PFSK-1 (cell line): ENCODE results near the gene KCTD1.

ENCODE experiments used
- FOXP2 ChIP-seq: optimal IDR thresholded peaks from 2 replicates; pipeline ENCODE3; 2011; ENCODE audit warnings: borderline replicate concordance, control low read depth, inconsistent platforms; ENCODE audit not compliant: insufficient read depth; ENCODE audit errors: extremely low read length, extremely low read depth
- POLR2AphosphoS5 ChIP-seq: IDR thresholded peaks from 2 replicates; pipeline ENCODE4 v1.6.1; 2012; ENCODE audit warnings: low read depth, mild to moderate bottlenecking, control low read depth, low read length, moderate library complexity
- REST ChIP-seq, 2 experiments: IDR thresholded peaks; 2 replicates each; pipeline versions ENCODE4 v1.6.1 to v1.8.0; 2011 to 2012; ENCODE audit warnings: low read depth in 2 of 2, low read length in 2 of 2, control low read depth in 1 of 2, inconsistent platforms in 1 of 2, mild to moderate bottlenecking in 1 of 2, moderate library complexity in 1 of 2; ENCODE audit not compliant: insufficient read depth in 1 of 2
- SIN3A ChIP-seq: IDR thresholded peaks from 2 replicates; pipeline ENCODE4 v1.6.1; 2012; ENCODE audit warnings: mild to moderate bottlenecking, low read length, moderate library complexity, borderline replicate concordance; ENCODE audit not compliant: insufficient read depth
- TAF1 ChIP-seq: IDR thresholded peaks from 2 replicates; pipeline ENCODE4 v1.6.1; 2012; ENCODE audit warnings: low read length, control low read depth, borderline replicate concordance; ENCODE audit not compliant: insufficient read depth

The KCTD1 gene

GRCh38 chr18:26504831-26505230, 43.5 kb downstream of the KCTD1 start:
- no peak for TF ChIP-seq SIN3A
- no peak for TF ChIP-seq TAF1
- TF ChIP-seq FOXP2, result no peak
- TF ChIP-seq REST (IDR thresholded peaks at IDR 0.05; ENCODE audit: insufficient read depth in 1 of 2, low read depth in 2 of 2, low read length in 2 of 2), result no peak
- no peak for TF ChIP-seq POLR2AphosphoS5

- TF ChIP-seq REST (IDR thresholded peaks at IDR 0.05; ENCODE audit: insufficient read depth in 1 of 2, low read depth in 2 of 2, low read length in 2 of 2), result no peak
- no peak for TF ChIP-seq FOXP2
- TF ChIP-seq POLR2AphosphoS5, result no peak
- no peak for TF ChIP-seq TAF1
- no peak for TF ChIP-seq SIN3A
Measured at GRCh38 chr18:26503382-26503781, 45.0 kb downstream of the KCTD1 start.

- no peak for TF ChIP-seq SIN3A
- no peak for TF ChIP-seq POLR2AphosphoS5
- no peak for TF ChIP-seq TAF1
- no peak for TF ChIP-seq FOXP2
- no peak for TF ChIP-seq REST (IDR thresholded peaks at IDR 0.05; ENCODE audit: insufficient read depth in 1 of 2, low read depth in 2 of 2, low read length in 2 of 2)
Measured at GRCh38 chr18:26502823-26503222, 45.5 kb downstream of the KCTD1 start.

GRCh38 chr18:26497866-26498265, 50.5 kb downstream of the KCTD1 start:
- TF ChIP-seq SIN3A (no peak), TAF1 (no peak), FOXP2 (no peak), REST (IDR thresholded peaks at IDR 0.05; ENCODE audit: insufficient read depth in 1 of 2, low read depth in 2 of 2, low read length in 2 of 2) (no peak), POLR2AphosphoS5 (no peak)

GRCh38 chr18:26496528-26496927, 51.8 kb downstream of the KCTD1 start:
- TF ChIP-seq TAF1 (no peak), REST (IDR thresholded peaks at IDR 0.05; ENCODE audit: insufficient read depth in 1 of 2, low read depth in 2 of 2, low read length in 2 of 2) (no peak), FOXP2 (no peak), POLR2AphosphoS5 (no peak), SIN3A (no peak)
